Stomach (tissue), 9 donors: ENCODE data around the gene KIFAP3. TPM values are rescaled to one million over a fixed set of nuclear protein-coding genes. Genes with fewer than 3 reads are reported as not detected.

ENCODE experiments used
- DNase-seq, 2 donors: peaks; one replicate each; pipeline versions ENCODE4 v3.0.0 to v3.0.0-alpha.2; 2013 to 2019
- H3K27ac ChIP-seq, 5 donors: fragments of 200-600 bp in 4 of 5; sonication (generic) in 4 of 5; one replicate each; pipeline ENCODE4 v1.5.1; 2013 to 2019; ENCODE audit warnings: mild to moderate bottlenecking in 1 of 5, moderate library complexity in 1 of 5
- H3K27me3 ChIP-seq, 3 donors: fragments of 200-600 bp; sonication (generic); one replicate each; pipeline ENCODE4 v1.5.1; 2017 to 2019; ENCODE audit warnings: mixed run types in 1 of 3
- H3K36me3 ChIP-seq, 4 donors: fragments of 200-600 bp; sonication (generic); 1 replicate in 3 of 4; 2 replicates in 1 of 4; pipeline ENCODE4 v1.5.1; 2016 to 2019
- H3K4me1 ChIP-seq, 4 donors: fragments of 200-600 bp; sonication (generic); one replicate each; pipeline ENCODE4 v1.5.1; 2016 to 2019
- H3K4me3 ChIP-seq, 4 donors: fragments of 200-600 bp; sonication (generic) in 3 of 4; one replicate each; pipeline ENCODE4 v1.5.1; 2016 to 2019; ENCODE audit warnings: mild to moderate bottlenecking in 1 of 4
- H3K9me3 ChIP-seq, 4 donors: fragments of 200-600 bp; sonication (generic); one replicate each; pipeline ENCODE4 v1.5.1; 2016 to 2019
- EP300 ChIP-seq: sonication (generic); formaldehyde crosslinking; IDR thresholded peaks from one replicate; pipeline ENCODE4 v1.6.1; 2017; ENCODE audit warnings: antibody characterized with exemption
- POLR2A ChIP-seq, 4 donors: fragments of 450-650 bp; IDR thresholded peaks; one replicate each; pipeline ENCODE4 v1.6.1; 2016; ENCODE audit warnings: antibody characterized with exemption in 4 of 4, control low read depth in 2 of 4, mild to moderate bottlenecking in 1 of 4, moderate library complexity in 1 of 4
- POLR2AphosphoS5 ChIP-seq, 3 donors: sonication (generic); formaldehyde crosslinking; IDR thresholded peaks; one replicate each; pipeline ENCODE4 v1.6.1; 2016; ENCODE audit warnings: antibody characterized with exemption in 3 of 3
- WGBS, 5 donors: extraction: QIAGEN DNeasy Blood & Tissue Kit in 3 of 5; methylation state at CpG; one replicate each; pipeline versions ENCODE4 v1.1.5 to v1.1.7; 2013 to 2018; 5-methylcytosine and 5-hydroxymethylcytosine counted together
- intact Hi-C: fragments of 100-400 bp; cut with DNase I; formaldehyde crosslinking; loops from one replicate; pipeline ENCODE4 v1.15.1; 2023; ENCODE audit warnings: low total_unique reads
- polyA plus RNA-seq, 3 donors: library from polyadenylated mRNA; stranded (reverse); fragments of 200-250 nt; gene quantifications; one replicate each; pipeline ENCODE4 v1.2.3, GENCODE V29; 2013
- total RNA-seq, 5 donors: library from RNA; depleted of rRNA; stranded (reverse); fragments of >200 nt; gene quantifications; one replicate each; pipeline versions ENCODE4 v1.1.0 to v1.2.3, GENCODE V29; 2014 to 2016
- TF ChIP-seq, protein P1 (sequence below), 7 experiments: fragments of 450-650 bp in 4 of 7; fragments of 200-600 bp in 3 of 7; sonication (generic) in 3 of 7; IDR thresholded peaks; one replicate each; pipeline ENCODE4 v1.5.1; 2016 to 2019; ENCODE audit warnings: antibody characterized with exemption in 7 of 7, control low read depth in 2 of 7, mild to moderate bottlenecking in 1 of 7
- donor health status: healthy with polysubstance abuse.
- donor health status: Bipolar disorder and iron deficiency.
- donor health status: healthy.

Gene KIFAP3
- total and polyA plus RNA-seq, 8 donors = 6.3 to 40.9 (median 11.1) TPM

DNA sequence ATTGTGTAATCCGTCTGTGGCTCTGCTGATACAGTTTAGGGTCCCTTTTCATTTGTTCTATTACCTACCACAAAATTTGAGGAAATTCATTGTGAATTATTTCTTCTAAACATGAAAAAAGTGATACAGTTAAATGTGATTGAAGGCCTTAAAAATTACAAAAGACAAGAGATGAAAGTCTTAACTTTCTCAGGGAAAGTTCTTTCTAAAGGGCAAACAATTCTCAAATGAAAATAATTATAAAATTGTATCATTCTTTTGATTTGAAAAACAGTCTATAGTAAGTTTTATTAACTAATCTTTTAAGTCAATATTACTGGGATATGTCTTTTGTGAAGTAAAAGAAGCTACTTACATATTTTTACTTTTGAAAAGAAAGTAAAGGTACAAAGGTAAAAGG lies 123.4 kb downstream of the KIFAP3 start:
- DNase-seq = no peak
- TF ChIP-seq POLR2AphosphoS5 (IDR thresholded peaks at IDR 0.05) (no peak), EP300 (no peak), POLR2A (IDR thresholded peaks at IDR 0.05) (no peak)
- TF ChIP-seq, protein P1, sequence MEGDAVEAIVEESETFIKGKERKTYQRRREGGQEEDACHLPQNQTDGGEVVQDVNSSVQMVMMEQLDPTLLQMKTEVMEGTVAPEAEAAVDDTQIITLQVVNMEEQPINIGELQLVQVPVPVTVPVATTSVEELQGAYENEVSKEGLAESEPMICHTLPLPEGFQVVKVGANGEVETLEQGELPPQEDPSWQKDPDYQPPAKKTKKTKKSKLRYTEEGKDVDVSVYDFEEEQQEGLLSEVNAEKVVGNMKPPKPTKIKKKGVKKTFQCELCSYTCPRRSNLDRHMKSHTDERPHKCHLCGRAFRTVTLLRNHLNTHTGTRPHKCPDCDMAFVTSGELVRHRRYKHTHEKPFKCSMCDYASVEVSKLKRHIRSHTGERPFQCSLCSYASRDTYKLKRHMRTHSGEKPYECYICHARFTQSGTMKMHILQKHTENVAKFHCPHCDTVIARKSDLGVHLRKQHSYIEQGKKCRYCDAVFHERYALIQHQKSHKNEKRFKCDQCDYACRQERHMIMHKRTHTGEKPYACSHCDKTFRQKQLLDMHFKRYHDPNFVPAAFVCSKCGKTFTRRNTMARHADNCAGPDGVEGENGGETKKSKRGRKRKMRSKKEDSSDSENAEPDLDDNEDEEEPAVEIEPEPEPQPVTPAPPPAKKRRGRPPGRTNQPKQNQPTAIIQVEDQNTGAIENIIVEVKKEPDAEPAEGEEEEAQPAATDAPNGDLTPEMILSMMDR (IDR thresholded peaks at IDR 0.05) = no peak
- H3K27me3 ChIP-seq = no peaks in the 10 kb centered on the region
- peaks cover 0 to 13% (median 11%) of the 10 kb centered on the region in 4 donors for H3K36me3 ChIP-seq
- H3K27ac ChIP-seq = no peak overlapping the region
- H3K4me1 ChIP-seq = no peaks in the 10 kb centered on the region
- H3K9me3 ChIP-seq = no peaks in the 10 kb centered on the region
- WGBS, 5 donors = 86 to 94% (median 89%) methylated on average over 1 of the region's 1 CpG
- intact Hi-C loops = no loop called here
- H3K4me3 ChIP-seq = no peak overlapping the region

DNA sequence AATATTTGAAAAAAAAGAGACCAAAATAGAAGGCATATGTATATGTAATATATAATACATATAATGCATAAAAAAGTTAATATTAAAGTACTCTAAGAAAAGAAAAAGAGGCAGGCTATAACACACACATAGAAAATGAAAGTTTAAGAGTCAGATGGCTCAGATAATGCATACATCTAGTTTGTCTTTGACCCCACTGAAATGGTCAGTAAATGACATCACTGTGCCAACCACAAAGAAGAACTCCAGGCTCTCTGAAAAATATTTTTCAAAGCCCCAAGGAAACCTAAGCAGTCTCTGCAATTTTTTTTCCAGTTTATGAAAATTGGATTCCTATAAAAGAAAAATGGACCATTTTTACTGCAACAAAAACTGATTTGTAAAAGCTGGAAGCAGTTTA lies 125.4 kb downstream of the KIFAP3 start:
- no peak for DNase-seq
- TF ChIP-seq POLR2A (IDR thresholded peaks at IDR 0.05) = no peak
- TF ChIP-seq, protein P1 (IDR thresholded peaks at IDR 0.05) = no peak
- TF ChIP-seq EP300 = no peak
- no peak for TF ChIP-seq POLR2AphosphoS5 (IDR thresholded peaks at IDR 0.05)
- Histone ChIP-seq H3K27me3 (no peaks in the 10 kb centered on the region), H3K4me1 (no peaks in the 10 kb centered on the region), H3K4me3 (no peak overlapping the region), H3K9me3 (no peaks in the 10 kb centered on the region), H3K27ac (no peak overlapping the region), H3K36me3 (peaks cover 0 to 24% (median 20%) of the 10 kb centered on the region in 4 donors)
- intact Hi-C loops = no loop called here

DNA sequence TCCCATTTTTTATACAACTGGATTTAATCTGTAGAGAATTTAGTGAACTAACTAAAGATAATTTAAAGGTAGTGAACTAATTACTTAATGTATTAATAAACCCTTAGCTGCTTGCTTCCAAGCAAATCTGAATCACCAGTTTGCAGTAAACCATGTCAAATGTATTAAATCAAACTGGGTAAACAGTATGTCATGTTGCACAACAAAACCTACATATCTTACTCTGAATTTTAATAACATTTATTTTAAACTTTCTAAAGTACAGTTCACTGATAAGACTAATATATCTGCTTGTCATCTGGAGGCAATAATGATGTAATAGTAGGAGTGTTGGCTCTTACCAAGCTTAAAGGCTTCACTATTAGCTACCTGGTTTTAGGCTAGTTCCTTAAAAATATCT lies 128.3 kb downstream of the KIFAP3 start:
- Histone ChIP-seq H3K36me3 (peaks cover 0 to 15% (median 13%) of the 10 kb centered on the region in 4 donors), H3K4me1 (no peaks in the 10 kb centered on the region), H3K27me3 (no peaks in the 10 kb centered on the region), H3K4me3 (no peak overlapping the region), H3K9me3 (no peaks in the 10 kb centered on the region), H3K27ac (no peak overlapping the region)
- DNase-seq = no peak
- TF ChIP-seq POLR2AphosphoS5 (IDR thresholded peaks at IDR 0.05) = no peak
- no peak for TF ChIP-seq POLR2A (IDR thresholded peaks at IDR 0.05)
- TF ChIP-seq EP300 = no peak
- TF ChIP-seq, protein P1 (IDR thresholded peaks at IDR 0.05) = no peak
- intact Hi-C loops = no loop called here

DNA sequence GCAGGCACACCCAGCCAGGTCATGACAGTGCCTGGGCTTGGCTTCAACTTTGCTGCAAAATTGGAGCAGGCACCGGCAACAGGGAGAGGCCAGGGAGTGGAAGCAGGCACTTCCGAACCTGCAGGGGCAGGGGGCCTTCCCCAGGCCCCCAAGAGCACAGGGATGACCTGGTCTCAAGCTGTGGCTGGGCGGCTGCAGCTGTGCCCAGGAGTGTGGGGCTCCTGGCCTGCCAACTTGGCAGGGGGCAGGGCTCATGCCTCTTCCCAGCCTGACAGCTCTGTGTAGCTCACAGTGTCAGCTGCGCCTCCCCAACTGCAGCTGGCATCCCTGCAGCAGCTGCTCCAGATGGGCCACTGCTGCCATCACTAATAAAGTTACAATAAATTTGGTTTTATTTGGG lies 129.3 kb downstream of the KIFAP3 start:
- Histone ChIP-seq H3K4me3 (no peak overlapping the region), H3K9me3 (no peaks in the 10 kb centered on the region), H3K27me3 (no peaks in the 10 kb centered on the region), H3K4me1 (no peaks in the 10 kb centered on the region), H3K36me3 (peaks cover 0 to 15% (median 13%) of the 10 kb centered on the region in 4 donors), H3K27ac (no peak overlapping the region)
- WGBS, 5 donors = 81 to 96% (median 95%) methylated on average over 3 to 4 of the region's 4 CpGs
- TF ChIP-seq POLR2AphosphoS5 (IDR thresholded peaks at IDR 0.05) = no peak
- TF ChIP-seq POLR2A (IDR thresholded peaks at IDR 0.05) = no peak
- no peak for TF ChIP-seq EP300
- TF ChIP-seq, protein P1 (IDR thresholded peaks at IDR 0.05) = no peak
- intact Hi-C loops = no loop called here
- DNase-seq = no peak
